ENCODE results near the gene GPRASP3.
"Not testable (repeated sequence)": the region's sequence is repeated elsewhere in the genome, so short reads cannot be mapped to it uniquely, and the experiment has no call there.

GPRASP3 gene, protein sequence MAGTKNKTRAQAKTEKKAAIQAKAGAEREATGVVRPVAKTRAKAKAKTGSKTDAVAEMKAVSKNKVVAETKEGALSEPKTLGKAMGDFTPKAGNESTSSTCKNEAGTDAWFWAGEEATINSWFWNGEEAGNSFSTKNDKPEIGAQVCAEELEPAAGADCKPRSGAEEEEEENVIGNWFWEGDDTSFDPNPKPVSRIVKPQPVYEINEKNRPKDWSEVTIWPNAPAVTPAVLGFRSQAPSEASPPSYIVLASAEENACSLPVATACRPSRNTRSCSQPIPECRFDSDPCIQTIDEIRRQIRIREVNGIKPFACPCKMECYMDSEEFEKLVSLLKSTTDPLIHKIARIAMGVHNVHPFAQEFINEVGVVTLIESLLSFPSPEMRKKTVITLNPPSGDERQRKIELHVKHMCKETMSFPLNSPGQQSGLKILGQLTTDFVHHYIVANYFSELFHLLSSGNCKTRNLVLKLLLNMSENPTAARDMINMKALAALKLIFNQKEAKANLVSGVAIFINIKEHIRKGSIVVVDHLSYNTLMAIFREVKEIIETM

DNA sequence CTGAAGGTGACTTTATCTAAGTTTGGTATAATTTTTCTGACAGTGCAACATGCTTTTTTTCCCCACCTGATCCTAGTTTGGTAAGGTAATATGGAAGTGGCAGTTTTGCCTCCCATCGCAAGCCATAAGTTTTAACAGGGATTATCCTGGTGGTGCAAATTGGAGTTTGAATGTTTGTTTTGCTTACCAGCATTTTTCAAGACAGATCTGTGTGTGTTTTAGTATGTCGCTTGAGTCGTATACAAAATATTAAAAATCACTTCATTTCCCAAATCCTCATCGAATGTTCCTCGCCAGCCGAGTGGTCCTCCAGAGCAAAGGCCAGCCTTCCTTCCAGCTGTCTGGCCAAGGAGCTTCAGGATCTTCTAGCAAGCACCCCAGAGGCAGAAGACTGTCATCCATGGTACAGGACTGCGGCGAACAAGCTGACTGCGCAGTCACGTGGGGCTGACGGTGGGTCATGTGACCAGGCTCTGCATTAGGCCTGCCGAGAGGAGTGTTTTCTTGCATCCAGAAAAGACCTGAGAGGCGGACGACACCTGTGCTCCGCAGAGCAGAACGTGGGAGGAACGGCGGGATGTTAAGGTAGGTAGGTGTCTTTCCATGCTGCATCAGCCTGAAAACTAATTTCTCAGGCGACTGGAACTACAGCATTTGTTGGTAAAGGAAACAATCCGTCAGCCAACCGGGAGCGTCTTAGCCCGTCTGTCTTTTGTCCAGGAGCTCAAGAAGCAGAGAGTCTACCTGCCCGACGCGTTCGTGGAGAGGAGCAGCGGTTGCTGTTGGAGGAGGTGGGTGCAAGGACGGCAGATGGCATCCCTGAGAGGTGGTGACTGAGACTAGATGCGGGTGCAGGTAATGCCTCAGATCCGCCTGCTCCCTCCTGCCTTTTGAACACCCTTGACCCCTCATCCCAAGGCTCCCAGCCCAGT lies at the start of gene GPRASP3:
Gene GPRASP3 (plus strand): TSS at position 507 of the 932 bp plus-strand sequence. CDS start 28,253 bp downstream, outside the sequence.
- peak within 1 kb of the TSS; percentile 58 for H3K4me3 ChIP-seq (ENCODE audit: low read depth, low read length)
- H3K27ac ChIP-seq: no peak within 1 kb of the TSS
- in situ Hi-C loops (cut with HindIII; ENCODE audit: low pct_ligation_motif_present, low sequenced_read_pairs): no loop called here
- H3K27me3 ChIP-seq (replicated peaks): no peaks in the 10 kb centered on the region
- H3K36me3 ChIP-seq (replicated peaks): no peaks in the 10 kb centered on the region
- peak; percentile 77 for DNase-seq
- TF ChIP-seq, protein P1, sequence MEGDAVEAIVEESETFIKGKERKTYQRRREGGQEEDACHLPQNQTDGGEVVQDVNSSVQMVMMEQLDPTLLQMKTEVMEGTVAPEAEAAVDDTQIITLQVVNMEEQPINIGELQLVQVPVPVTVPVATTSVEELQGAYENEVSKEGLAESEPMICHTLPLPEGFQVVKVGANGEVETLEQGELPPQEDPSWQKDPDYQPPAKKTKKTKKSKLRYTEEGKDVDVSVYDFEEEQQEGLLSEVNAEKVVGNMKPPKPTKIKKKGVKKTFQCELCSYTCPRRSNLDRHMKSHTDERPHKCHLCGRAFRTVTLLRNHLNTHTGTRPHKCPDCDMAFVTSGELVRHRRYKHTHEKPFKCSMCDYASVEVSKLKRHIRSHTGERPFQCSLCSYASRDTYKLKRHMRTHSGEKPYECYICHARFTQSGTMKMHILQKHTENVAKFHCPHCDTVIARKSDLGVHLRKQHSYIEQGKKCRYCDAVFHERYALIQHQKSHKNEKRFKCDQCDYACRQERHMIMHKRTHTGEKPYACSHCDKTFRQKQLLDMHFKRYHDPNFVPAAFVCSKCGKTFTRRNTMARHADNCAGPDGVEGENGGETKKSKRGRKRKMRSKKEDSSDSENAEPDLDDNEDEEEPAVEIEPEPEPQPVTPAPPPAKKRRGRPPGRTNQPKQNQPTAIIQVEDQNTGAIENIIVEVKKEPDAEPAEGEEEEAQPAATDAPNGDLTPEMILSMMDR (IDR thresholded peaks at IDR 0.05; ENCODE audit: low read depth, low read length, missing control alignments): no peak

DNA sequence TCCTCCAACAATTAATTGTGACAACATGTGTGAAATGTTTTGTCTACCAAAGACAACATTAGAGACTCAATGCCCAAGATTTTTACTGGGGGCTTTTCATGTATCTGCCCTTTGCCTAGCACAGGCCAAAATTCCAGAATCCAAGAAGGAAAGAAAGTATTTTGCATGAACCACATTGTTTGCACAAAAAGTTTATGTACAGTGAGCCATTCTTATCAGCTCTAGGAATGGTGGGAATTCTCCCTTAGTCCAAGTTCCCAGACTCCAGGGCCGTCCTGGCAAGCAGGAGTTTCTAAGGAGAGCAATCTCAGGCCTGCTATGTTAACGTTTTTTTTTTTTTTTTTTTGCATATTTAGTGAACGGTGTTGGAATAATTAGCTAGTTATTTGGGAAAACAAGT lies 47.7 kb upstream of the GPRASP3 start:
- TF ChIP-seq, protein P1 (IDR thresholded peaks at IDR 0.05; ENCODE audit: low read depth, low read length, missing control alignments): no peak
- Histone ChIP-seq H3K4me3 (ENCODE audit: low read depth, low read length) (no peak overlapping the region), H3K27me3 (replicated peaks) (no peaks in the 10 kb centered on the region), H3K27ac (peak overlapping the region; percentile 1), H3K36me3 (replicated peaks) (no peaks in the 10 kb centered on the region)
- in situ Hi-C loops (cut with HindIII; ENCODE audit: low pct_ligation_motif_present, low sequenced_read_pairs): no loop called here
- DNase-seq: peak; percentile 10

DNA sequence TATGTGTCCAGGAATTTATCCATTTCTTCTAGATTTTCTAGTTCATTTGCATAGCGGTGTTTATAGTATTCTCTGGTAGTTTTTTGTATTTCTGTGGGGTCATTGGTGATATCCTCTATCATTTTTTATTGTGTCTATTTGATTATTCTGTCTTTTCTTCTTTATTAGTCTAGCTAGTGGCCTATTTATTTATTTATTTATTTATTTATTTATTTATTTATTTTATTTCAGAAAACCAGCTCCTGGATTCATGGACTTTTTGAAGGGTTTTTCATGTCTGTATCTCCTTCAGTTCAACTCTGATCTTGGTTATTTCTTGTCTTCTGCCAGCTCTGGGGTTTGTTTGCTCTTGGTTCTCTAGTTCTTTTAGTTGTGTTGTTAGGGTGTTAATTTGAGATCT lies 43.1 kb upstream of the GPRASP3 start:
- H3K4me3 ChIP-seq (ENCODE audit: low read depth, low read length); H3K36me3 ChIP-seq (replicated peaks); H3K27me3 ChIP-seq (replicated peaks); H3K27ac ChIP-seq; in situ Hi-C loops (cut with HindIII; ENCODE audit: low pct_ligation_motif_present, low sequenced_read_pairs); DNase-seq: not testable (repeated sequence)

DNA sequence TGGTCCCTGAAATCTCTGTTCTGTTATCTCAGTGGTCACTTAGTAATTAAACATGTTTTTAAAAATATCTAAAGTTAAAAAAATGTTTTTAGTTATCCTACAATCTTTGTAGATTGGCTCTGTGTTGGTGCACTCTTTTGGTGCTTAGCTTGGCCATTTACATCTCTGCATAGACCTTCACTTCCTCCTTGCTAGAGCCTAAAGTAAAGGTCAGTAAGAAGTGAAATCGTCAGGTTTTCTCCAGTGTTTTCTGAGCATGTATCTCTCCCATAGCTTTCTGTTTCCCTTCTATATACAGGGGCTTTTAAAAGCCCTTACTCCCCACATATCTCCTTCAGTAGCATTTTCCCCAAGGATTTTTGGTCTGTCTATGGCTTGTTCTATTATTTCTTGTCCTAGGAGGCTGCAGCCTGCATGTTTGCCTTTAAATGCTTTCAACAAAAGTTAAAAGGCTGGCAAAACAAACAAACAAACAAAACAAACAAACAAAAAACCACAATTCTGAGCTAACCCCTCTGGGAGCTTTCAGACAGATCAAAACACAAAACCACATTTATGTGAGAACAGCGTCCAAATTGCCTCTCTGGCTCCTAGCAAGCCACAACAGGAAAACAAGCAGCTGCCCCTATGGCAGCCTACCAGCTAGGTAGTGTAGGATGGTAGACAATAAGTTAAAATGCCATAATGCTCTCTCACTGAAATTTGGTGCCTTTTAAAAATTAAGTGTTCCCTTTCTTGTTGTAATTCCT lies 35.6 kb upstream of the GPRASP3 start:
- Histone ChIP-seq H3K27ac (no peak overlapping the region), H3K27me3 (replicated peaks) (no peaks in the 10 kb centered on the region), H3K36me3 (replicated peaks) (no peaks in the 10 kb centered on the region), H3K4me3 (ENCODE audit: low read depth, low read length) (no peak overlapping the region)
- in situ Hi-C loops (cut with HindIII; ENCODE audit: low pct_ligation_motif_present, low sequenced_read_pairs): no loop called here
- TF ChIP-seq, protein P1 (IDR thresholded peaks at IDR 0.05; ENCODE audit: low read depth, low read length, missing control alignments): no peak
- DNase-seq: no peak

DNA sequence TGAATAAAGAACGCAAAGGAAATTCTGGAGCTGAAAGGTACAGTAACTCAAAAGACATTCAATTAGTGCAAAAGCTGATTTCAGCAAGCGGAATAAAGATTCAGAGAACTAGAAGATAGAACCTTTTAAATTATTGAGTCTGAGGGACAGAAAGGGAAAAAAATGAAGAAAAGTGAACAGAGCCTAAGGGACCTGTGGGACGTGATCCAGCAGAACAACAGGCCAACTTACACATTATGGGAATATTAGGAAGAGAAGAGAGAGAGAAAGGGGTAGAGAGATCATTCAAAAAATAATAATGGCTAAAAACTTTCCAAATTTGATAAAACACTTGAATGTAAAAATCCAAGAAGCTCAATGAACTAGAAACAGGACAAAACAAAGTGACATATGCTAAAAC lies 25.8 kb upstream of the GPRASP3 start:
- TF ChIP-seq, protein P1 (IDR thresholded peaks at IDR 0.05; ENCODE audit: low read depth, low read length, missing control alignments): no peak
- Histone ChIP-seq H3K27me3 (replicated peaks) (no peaks in the 10 kb centered on the region), H3K27ac (no peak overlapping the region), H3K4me3 (ENCODE audit: low read depth, low read length) (no peak overlapping the region), H3K36me3 (replicated peaks) (no peaks in the 10 kb centered on the region)
- in situ Hi-C loops (cut with HindIII; ENCODE audit: low pct_ligation_motif_present, low sequenced_read_pairs): no loop called here
- no peak for DNase-seq

Data from brain microvascular endothelial cell (primary cell).